Rectal smooth muscle tissue (tissue), 1 donor: Measurements from ENCODE around the gene COG1.

Experiments used
- H3K27ac ChIP-seq: one replicate; pipeline ENCODE4 v1.7.0; 2013; ENCODE audit warnings: low read depth, low read length, inconsistent platforms
- H3K27me3 ChIP-seq: one replicate; pipeline ENCODE4 v1.7.0; 2013; ENCODE audit warnings: low read length; ENCODE audit not compliant: control insufficient read depth, insufficient read depth
- H3K36me3 ChIP-seq: one replicate; pipeline ENCODE4 v1.7.0; 2013; ENCODE audit warnings: low read length; ENCODE audit not compliant: control insufficient read depth, insufficient read depth
- H3K4me1 ChIP-seq: one replicate; pipeline ENCODE4 v1.7.0; 2013; ENCODE audit warnings: low read length; ENCODE audit not compliant: control insufficient read depth, insufficient read depth
- H3K4me3 ChIP-seq: one replicate; pipeline ENCODE4 v1.7.0; 2013; ENCODE audit warnings: low read length
- H3K9ac ChIP-seq: one replicate; pipeline ENCODE4 v1.7.0; 2013; ENCODE audit warnings: low read length

Gene COG1

GRCh38 chr17:73230088-73230487 lies 37.2 kb downstream of the COG1 start:
- H3K4me3 ChIP-seq: no peak overlapping the region
- no peak overlapping the region for H3K27ac ChIP-seq
- no peaks in the 10 kb centered on the region for H3K4me1 ChIP-seq
- no peaks in the 10 kb centered on the region for H3K27me3 ChIP-seq
- H3K9ac ChIP-seq: no peak overlapping the region
- no peaks in the 10 kb centered on the region for H3K36me3 ChIP-seq

DNA sequence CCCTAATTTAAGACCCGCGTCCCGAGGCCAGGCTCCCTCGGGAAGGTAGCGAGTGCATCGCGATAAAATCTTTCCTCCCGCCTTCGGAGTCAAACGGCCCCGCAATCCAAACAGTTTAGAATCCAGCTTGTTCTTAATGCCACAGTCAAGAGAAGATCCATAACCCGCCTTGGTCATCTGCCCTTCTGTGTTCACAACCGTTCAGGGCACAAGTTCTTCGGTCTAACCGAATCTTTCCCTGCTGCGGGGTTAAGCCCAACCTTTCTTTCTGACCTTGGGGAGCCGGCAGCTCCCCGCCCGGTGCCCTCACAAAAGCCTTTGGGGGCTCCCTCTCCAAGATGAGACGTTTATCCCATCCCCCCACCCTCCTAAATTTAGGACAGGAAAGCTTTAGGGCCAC lies 38.5 kb downstream of the COG1 start:
- Histone ChIP-seq H3K4me1 (no peaks in the 10 kb centered on the region), H3K9ac (peak overlapping the region; percentile 85), H3K4me3 (peak overlapping the region; percentile 89), H3K27me3 (no peaks in the 10 kb centered on the region), H3K27ac (no peak overlapping the region), H3K36me3 (peaks cover 5% of the 10 kb centered on the region)

DNA sequence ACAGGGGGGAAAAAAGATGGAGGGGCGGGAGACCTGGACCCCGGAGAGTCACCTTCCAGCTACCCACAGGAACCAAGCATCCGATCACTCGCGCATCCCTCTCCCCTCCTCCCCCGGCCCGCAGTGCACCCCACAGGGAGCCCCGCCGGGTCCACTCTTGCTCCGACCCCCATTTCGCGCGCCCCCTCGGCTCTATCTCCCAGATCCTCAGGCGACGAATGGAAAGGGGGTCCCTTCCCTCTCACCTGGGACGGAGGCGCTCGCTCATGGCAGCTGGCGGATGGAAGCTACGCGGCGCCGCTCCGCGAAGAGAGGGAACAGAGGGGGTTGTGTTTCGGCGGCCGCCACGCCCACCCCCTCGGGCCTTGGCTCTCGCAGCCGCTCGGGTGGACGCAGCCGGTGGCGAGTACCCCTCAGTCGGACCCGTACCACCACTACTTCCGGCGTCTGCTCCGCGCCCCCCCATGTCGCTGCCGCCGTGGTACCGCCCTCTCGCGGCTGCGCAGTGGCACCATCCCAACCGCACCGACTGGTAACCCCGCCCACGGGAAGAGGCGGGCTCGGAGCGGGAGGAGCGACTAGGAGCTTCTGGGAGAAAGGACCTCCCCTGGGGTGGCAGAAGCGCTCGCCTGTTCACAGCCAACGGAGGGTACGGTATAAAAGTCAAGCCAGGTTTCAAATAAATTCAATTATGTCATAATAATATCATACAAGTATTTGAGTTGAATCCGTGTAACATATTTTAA lies 39.2 kb downstream of the COG1 start:
- H3K27ac ChIP-seq: peak overlapping the region; percentile 75
- H3K27me3 ChIP-seq: no peaks in the 10 kb centered on the region
- H3K4me3 ChIP-seq: peak overlapping the region; percentile 89
- peaks cover 11% of the 10 kb centered on the region for H3K36me3 ChIP-seq
- peak overlapping the region; percentile 85 for H3K9ac ChIP-seq
- no peaks in the 10 kb centered on the region for H3K4me1 ChIP-seq

DNA sequence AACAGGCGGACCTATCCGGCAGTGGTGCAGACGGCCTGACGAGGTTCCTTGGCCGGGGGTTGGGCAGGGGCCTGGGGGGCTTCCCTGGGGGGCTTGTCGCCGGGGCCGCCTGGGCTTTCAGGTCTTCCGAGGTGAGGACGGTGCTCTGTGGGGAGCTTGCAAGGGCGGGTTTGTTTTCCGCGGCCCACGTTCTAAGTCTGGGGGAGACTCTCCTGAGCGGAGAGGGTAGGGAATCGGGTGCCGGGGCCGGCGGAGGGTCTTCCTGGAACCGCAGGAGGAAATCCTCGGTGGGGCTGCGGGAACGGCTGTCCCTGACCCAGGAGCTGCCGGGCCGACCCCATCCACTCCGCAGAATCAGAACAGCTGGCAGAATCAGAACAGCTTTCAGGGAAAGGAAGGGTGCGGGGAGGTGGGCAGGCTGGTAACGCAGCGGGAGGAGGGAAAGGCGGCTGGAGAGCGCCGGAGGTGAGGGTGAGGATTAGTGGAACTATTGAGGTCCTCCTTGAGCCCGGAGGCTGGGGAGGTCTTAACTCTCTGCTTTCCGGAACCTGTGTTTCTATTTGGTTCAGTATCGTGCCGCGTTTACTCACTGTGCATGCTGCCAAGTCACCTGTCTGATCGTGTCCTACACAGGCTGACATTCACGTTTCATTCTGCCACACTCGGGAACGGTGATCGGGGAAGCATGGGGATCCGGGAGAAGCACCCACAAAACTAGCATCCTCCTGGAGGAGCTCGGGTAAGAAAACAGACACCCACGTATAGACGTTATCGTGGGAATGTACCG lies 39.9 kb downstream of the COG1 start:
- Histone ChIP-seq H3K27ac (peak overlapping the region; percentile 75), H3K4me3 (peak overlapping the region; percentile 89), H3K4me1 (no peaks in the 10 kb centered on the region), H3K9ac (peak overlapping the region; percentile 53), H3K27me3 (no peaks in the 10 kb centered on the region), H3K36me3 (peaks cover 11% of the 10 kb centered on the region)

GRCh38 chr17:73234736-73235135 lies 41.9 kb downstream of the COG1 start:
- Histone ChIP-seq H3K27me3 (no peaks in the 10 kb centered on the region), H3K4me3 (no peak overlapping the region), H3K36me3 (peaks cover 11% of the 10 kb centered on the region), H3K4me1 (no peaks in the 10 kb centered on the region), H3K9ac (no peak overlapping the region), H3K27ac (no peak overlapping the region)

DNA sequence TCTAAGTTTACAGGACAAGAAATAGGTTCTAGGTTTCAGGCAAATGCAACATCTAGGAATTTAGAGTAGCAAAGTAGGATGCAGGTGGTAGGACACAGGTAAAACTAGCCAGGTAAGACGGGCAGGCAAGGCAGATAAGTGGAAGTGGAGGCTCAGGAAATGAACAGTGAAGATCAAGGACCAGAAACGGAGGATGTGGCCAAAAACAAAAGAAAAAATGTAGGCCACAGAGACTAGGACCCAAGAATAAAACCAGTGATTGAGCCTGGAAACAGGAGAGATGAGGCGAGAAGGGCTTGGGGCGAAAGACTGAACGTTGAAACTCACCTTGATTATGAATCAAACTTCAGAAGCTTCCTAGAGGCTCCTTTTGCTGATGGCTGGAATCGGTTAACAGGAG lies 44.9 kb downstream of the COG1 start:
- Histone ChIP-seq H3K9ac (no peak overlapping the region), H3K36me3 (peaks cover 13% of the 10 kb centered on the region), H3K27me3 (no peaks in the 10 kb centered on the region), H3K4me1 (no peaks in the 10 kb centered on the region), H3K27ac (no peak overlapping the region), H3K4me3 (no peak overlapping the region)

- no peaks in the 10 kb centered on the region for H3K4me1 ChIP-seq
- H3K9ac ChIP-seq: no peak overlapping the region
- peaks cover 13% of the 10 kb centered on the region for H3K36me3 ChIP-seq
- H3K27ac ChIP-seq: no peak overlapping the region
- no peak overlapping the region for H3K4me3 ChIP-seq
- no peaks in the 10 kb centered on the region for H3K27me3 ChIP-seq
Measured at GRCh38 chr17:73240561-73240960, 47.7 kb downstream of the COG1 start.

- H3K27me3 ChIP-seq: no peaks in the 10 kb centered on the region
- no peaks in the 10 kb centered on the region for H3K4me1 ChIP-seq
- H3K9ac ChIP-seq: no peak overlapping the region
- peaks cover 6% of the 10 kb centered on the region for H3K36me3 ChIP-seq
- H3K4me3 ChIP-seq: no peak overlapping the region
- H3K27ac ChIP-seq: no peak overlapping the region
Measured at GRCh38 chr17:73247726-73248125, 54.9 kb downstream of the COG1 start.

GRCh38 chr17:73248532-73248931 lies 55.7 kb downstream of the COG1 start:
- peaks cover 6% of the 10 kb centered on the region for H3K36me3 ChIP-seq
- no peaks in the 10 kb centered on the region for H3K4me1 ChIP-seq
- H3K27me3 ChIP-seq: no peaks in the 10 kb centered on the region
- H3K9ac ChIP-seq: no peak overlapping the region
- no peak overlapping the region for H3K4me3 ChIP-seq
- H3K27ac ChIP-seq: no peak overlapping the region

GRCh38 chr17:73249700-73250099 lies 56.8 kb downstream of the COG1 start:
- Histone ChIP-seq H3K4me3 (no peak overlapping the region), H3K27ac (no peak overlapping the region), H3K9ac (no peak overlapping the region), H3K27me3 (no peaks in the 10 kb centered on the region), H3K4me1 (no peaks in the 10 kb centered on the region), H3K36me3 (peaks cover 6% of the 10 kb centered on the region)

DNA sequence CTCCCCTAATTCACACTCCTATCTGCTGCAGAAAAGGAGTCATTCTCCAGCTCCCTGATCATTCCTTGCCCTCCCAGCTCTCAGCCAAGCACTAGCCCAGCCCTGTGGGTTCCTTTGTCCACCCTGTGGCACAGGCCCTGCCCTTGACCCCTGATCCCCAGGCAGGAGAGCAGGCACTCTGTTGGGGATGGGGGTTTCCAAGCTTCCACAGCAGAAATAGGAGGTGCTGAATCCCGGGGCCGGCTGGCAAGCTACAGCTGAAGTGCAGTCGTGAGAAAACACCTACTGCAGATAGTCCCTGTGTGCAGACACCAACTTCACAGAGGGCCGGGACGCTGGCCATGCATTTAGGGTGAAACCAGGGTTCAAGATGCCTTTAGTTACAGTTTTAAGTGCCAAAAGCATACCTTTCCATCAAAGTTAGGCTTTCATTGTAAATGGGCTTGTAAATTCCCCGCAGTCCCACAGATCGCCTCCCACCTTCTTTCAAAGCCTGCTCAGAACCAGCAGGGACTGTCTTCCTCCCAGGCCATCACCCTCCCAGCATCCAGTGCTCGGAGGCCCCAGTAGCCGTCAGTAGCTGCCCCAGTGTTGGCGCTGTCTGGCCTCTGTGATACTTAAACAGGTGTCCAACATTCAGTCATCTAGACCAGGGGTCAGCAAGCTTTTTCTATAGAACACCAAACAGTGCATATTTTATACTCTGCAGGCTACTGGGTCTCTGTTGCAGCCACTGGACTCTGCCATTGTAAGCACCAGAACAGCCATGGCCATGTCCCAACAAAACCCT lies 58.2 kb downstream of the COG1 start:
- H3K27me3 ChIP-seq: no peaks in the 10 kb centered on the region
- no peak overlapping the region for H3K4me3 ChIP-seq
- peaks cover 3% of the 10 kb centered on the region for H3K4me1 ChIP-seq
- no peak overlapping the region for H3K27ac ChIP-seq
- no peak overlapping the region for H3K9ac ChIP-seq
- peaks cover 6% of the 10 kb centered on the region for H3K36me3 ChIP-seq

DNA sequence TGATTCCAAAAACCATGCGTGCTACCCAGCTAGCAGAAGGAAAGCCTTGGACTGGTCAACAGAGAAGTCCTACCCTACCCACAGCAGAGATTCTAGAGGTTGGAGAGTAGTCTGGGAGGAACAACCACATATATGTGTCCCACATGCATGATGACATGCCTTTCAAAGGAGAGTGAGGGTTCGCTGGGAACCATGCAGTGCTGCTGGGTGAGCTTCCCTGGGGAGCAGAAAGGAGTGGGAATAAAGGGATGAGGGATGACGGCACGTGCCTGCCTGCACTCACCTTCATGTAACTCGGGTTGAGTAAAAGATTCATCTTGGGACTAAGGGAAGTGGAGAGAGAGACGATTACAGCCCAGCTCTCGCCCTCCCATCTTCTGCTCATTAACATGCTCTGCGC lies 59.0 kb downstream of the COG1 start:
- Histone ChIP-seq H3K27ac (no peak overlapping the region), H3K4me3 (no peak overlapping the region), H3K27me3 (no peaks in the 10 kb centered on the region), H3K4me1 (peaks cover 3% of the 10 kb centered on the region), H3K36me3 (peaks cover 3% of the 10 kb centered on the region), H3K9ac (no peak overlapping the region)
